GM23248 (cell line): ENCODE results near the gene GAST.

Experiments
- EZH2 ChIP-seq: fragments of 200-600 bp; sonication (generic); IDR thresholded peaks from 2 replicates; pipeline ENCODE4 v1.6.1; 2018; ENCODE audit warnings: antibody characterized with exemption, mild to moderate bottlenecking; ENCODE audit not compliant: insufficient read depth, poor library complexity, severe bottlenecking
- EZH2phosphoT487 ChIP-seq: fragments of 200-600 bp; sonication (generic); IDR thresholded peaks from 2 replicates; pipeline ENCODE4 v1.6.1; 2018; ENCODE audit warnings: antibody characterized with exemption, moderate library complexity, mild to moderate bottlenecking, low read depth; ENCODE audit not compliant: insufficient read depth

- TF ChIP-seq EZH2 (no peak), EZH2phosphoT487 (no peak)
These were observed 48.0 kb upstream of the GAST start for GRCh38 chr17:41664172-41664457.
